Retinal pigment epithelial cell (primary cell): ENCODE measurements around the gene PABPN1L.

Experiments used
- DNase-seq: peaks from one replicate; pipeline ENCODE4 v3.0.0-alpha.2; 2010; ENCODE audit warnings: low read depth
- H3K4me3 ChIP-seq: 2 replicates; pipeline ENCODE4 v1.5.1; 2011; ENCODE audit warnings: mild to moderate bottlenecking, low read length, control low read depth, moderate library complexity
- CTCF ChIP-seq: conservative IDR thresholded peaks from 2 replicates; pipeline ENCODE4 v1.5.1; 2011; ENCODE audit warnings: low read depth, low read length, control low read depth, inconsistent platforms

PABPN1L gene

GRCh38 chr16:88906535-88907105 is 40.2 kb upstream of the PABPN1L start:
- H3K4me3 ChIP-seq, result no peak overlapping the region
- no peak for DNase-seq
- TF ChIP-seq CTCF, result no peak

- DNase-seq, result no peak
- no peak for TF ChIP-seq CTCF
- no peak overlapping the region for H3K4me3 ChIP-seq
These were observed 39.6 kb upstream of the PABPN1L start for GRCh38 chr16:88906020-88906419.

GRCh38 chr16:88905563-88905962 is 39.1 kb upstream of the PABPN1L start:
- TF ChIP-seq CTCF, result no peak
- no peak for DNase-seq
- H3K4me3 ChIP-seq, result no peak overlapping the region

GRCh38 chr16:88904676-88905365 is 38.4 kb upstream of the PABPN1L start:
- no peak overlapping the region for H3K4me3 ChIP-seq
- TF ChIP-seq CTCF, result no peak
- DNase-seq, result no peak

GRCh38 chr16:88903267-88903666 is 36.8 kb upstream of the PABPN1L start:
- no peak for TF ChIP-seq CTCF
- H3K4me3 ChIP-seq, result no peak overlapping the region
- no peak for DNase-seq

- H3K4me3 ChIP-seq, result no peak overlapping the region
- no peak for TF ChIP-seq CTCF
- DNase-seq, result no peak
These were observed 36.3 kb upstream of the PABPN1L start for GRCh38 chr16:88902744-88903143.

GRCh38 chr16:88901718-88902337 is 35.4 kb upstream of the PABPN1L start:
- H3K4me3 ChIP-seq, result no peak overlapping the region
- no peak for DNase-seq
- TF ChIP-seq CTCF, result no peak
